Naive thymus-derived CD8-positive, alpha-beta T cell (primary cell): ENCODE data around the gene BRD7. TPM values are rescaled to one million over a fixed set of nuclear protein-coding genes. Genes with fewer than 3 reads are reported as not detected.

Experiments
- ATAC-seq, 2 donors: fragments of 150-1000 bp; cut with Tn5 transposase in 1 of 2; sonication (Bioruptor Pico), chemical (Tn5 transposase) in 1 of 2; 1 replicate in 1 of 2; 2 replicates in 1 of 2; pipeline ENCODE4 v1.10.0; 2021; ENCODE audit warnings: mild to moderate bottlenecking in 2 of 2, moderate library complexity in 2 of 2
- POLR2A ChIA-PET: fragments of 350-600 bp; sonication (Branson Sonifier 250); formaldehyde crosslinking; loops from one replicate; lab custom pipeline; 2021; ENCODE audit warnings: antibody characterized with exemption; lab: Charles Lee
- DNase-seq, 10 donors: peaks; one replicate each; pipeline versions ENCODE4 v3.0.0 to v3.0.0-alpha.2; 2020 to 2022
- H3K27ac Mint-ChIP-seq, 10 donors: one replicate each; pipeline ENCODE4 v1.8.0; 2020 to 2022; ENCODE audit warnings: mild to moderate bottlenecking in 10 of 10, mixed read lengths in 10 of 10, moderate library complexity in 4 of 10, inconsistent platforms in 1 of 10
- H3K27me3 Mint-ChIP-seq, 5 donors: one replicate each; pipeline ENCODE4 v1.8.0; 2021 to 2022; ENCODE audit warnings: mixed read lengths in 5 of 5
- H3K36me3 Mint-ChIP-seq, 3 donors: one replicate each; pipeline ENCODE4 v1.8.0; 2020 to 2022; ENCODE audit warnings: mixed read lengths in 3 of 3, mild to moderate bottlenecking in 2 of 3, inconsistent platforms in 1 of 3
- H3K4me1 Mint-ChIP-seq, 4 donors: one replicate each; pipeline ENCODE4 v1.8.0; 2021 to 2022; ENCODE audit warnings: mixed read lengths in 4 of 4
- H3K4me3 Mint-ChIP-seq, 10 donors: one replicate each; pipeline ENCODE4 v1.8.0; 2020 to 2022; ENCODE audit warnings: mild to moderate bottlenecking in 10 of 10, mixed read lengths in 10 of 10, moderate library complexity in 6 of 10, inconsistent platforms in 1 of 10
- H3K9me3 Mint-ChIP-seq, 9 donors: one replicate each; pipeline ENCODE4 v1.8.0; 2020 to 2022; ENCODE audit warnings: mixed read lengths in 9 of 9, mild to moderate bottlenecking in 3 of 9, inconsistent platforms in 1 of 9, moderate library complexity in 1 of 9
- polyA plus RNA-seq, 3 donors: library from polyadenylated mRNA; unstranded; fragments of 300-500 nt; fragmentation: Illumina TruSeq; gene quantifications; one replicate each; pipeline ENCODE4 v1.2.3, GENCODE V29; 2021
- total RNA-seq, 8 experiments: library from RNA in 2 of 8; stranded (reverse) in 2 of 8; gene quantifications; one replicate each; pipeline ENCODE4 v1.2.3 and lab custom pipeline; 2021 to 2026

The BRD7 gene
- total and polyA plus RNA-seq, 5 experiments from 2014 or later = 42.5 to 82.8 (median 62.6) TPM

GRCh38 chr16:50288026-50288425, 80.8 kb downstream of the BRD7 start:
- Mint-ChIP-seq H3K9me3 (no peaks in the 10 kb centered on the region), H3K36me3 (peaks cover 0 to 60% (median 15%) of the 10 kb centered on the region in 3 donors), H3K27me3 (no peaks in the 10 kb centered on the region), H3K4me3 (no peak overlapping the region), H3K27ac (peak overlapping the region in 3 of 10 donors; percentile 44 to 81 (median 73)), H3K4me1 (peaks cover 31 to 67% (median 52%) of the 10 kb centered on the region in 4 donors)
- POLR2A ChIA-PET = interaction anchor here (14.9 kb wide), 1 partner anchor 19 kb away, joined by 238 read pairs; the partner anchor contains the start of gene ADCY7
- DNase-seq (no peak), ATAC-seq (no peak)

DNA sequence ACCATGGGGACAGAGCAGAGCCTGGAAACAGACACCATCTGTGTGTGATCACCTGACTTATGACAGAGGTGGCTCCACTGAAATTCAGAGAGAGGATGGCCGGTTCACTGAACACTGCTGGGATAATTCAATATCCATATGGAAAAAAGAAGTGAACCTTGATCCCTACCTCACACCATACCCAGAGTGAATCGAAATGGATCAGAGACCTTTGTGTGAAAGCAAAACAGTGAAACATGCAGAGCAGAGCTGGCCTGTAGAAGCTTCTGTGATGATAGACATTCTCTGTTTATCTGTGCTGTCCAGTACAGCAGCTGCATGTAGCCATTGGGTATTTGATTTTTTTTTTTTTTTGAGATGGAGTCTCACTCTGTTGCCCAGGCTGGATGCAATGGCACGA, 82.1 kb downstream of the BRD7 start:
- Mint-ChIP-seq H3K36me3 (peaks cover 0 to 49% (median 15%) of the 10 kb centered on the region in 3 donors), H3K27me3 (no peaks in the 10 kb centered on the region), H3K4me3 (peak overlapping the region in 3 of 10 donors; percentile 9 to 61 (median 43)), H3K9me3 (no peaks in the 10 kb centered on the region), H3K4me1 (peaks cover 31 to 81% (median 65%) of the 10 kb centered on the region in 4 donors), H3K27ac (peak overlapping the region in 7 of 10 donors; percentile 18 to 83 (median 70))
- ATAC-seq (no peak), DNase-seq (no peak)
- POLR2A ChIA-PET = interaction anchor here (14.9 kb wide), 1 partner anchor 18 kb away, joined by 238 read pairs; the partner anchor contains the start of gene ADCY7

DNA sequence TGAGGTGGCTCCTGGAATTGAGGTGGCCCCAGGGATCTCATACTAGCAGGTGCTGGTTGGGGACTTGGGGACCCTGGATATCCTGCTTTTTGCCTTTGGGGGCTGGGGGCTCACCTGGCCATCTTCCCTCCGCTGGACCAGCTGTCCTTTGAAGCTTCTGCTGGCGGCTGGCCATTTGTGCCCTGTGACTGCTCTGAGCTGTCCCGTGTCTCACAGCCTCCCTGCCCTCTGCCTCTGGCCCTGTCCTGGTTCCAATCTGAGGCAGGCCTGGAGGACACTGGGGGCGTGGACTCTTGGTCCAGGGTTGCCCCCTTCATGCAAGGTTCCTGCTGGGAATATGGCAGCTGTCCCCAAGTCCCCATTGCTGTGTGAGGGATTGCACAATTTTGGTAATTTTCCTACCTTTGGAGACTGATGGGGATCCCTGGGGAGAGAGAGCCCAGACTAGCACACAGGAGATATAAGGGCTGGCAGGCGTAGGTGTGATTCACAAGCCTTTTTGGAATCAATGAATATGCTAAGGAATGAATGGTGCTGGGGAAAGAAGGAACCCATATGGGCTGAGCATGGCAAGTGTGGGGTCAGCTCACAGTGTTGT, 83.3 kb downstream of the BRD7 start:
- Mint-ChIP-seq H3K4me3 (peak overlapping the region in 8 of 10 donors; percentile 3 to 85 (median 62)), H3K27ac (peak overlapping the region; percentile 58 to 97 (median 86)), H3K36me3 (peaks cover 0 to 44% (median 15%) of the 10 kb centered on the region in 3 donors), H3K4me1 (peaks cover 36 to 85% (median 74%) of the 10 kb centered on the region in 4 donors), H3K27me3 (no peaks in the 10 kb centered on the region), H3K9me3 (no peaks in the 10 kb centered on the region)
- ATAC-seq (no peak), DNase-seq (no peak)
- POLR2A ChIA-PET = interaction anchor here (0.6 to 14.9 kb wide), 3 partner anchors 12 to 219 kb away, joined by 6 to 238 read pairs (median 10); partner anchors contain the start of gene ADCY7

DNA sequence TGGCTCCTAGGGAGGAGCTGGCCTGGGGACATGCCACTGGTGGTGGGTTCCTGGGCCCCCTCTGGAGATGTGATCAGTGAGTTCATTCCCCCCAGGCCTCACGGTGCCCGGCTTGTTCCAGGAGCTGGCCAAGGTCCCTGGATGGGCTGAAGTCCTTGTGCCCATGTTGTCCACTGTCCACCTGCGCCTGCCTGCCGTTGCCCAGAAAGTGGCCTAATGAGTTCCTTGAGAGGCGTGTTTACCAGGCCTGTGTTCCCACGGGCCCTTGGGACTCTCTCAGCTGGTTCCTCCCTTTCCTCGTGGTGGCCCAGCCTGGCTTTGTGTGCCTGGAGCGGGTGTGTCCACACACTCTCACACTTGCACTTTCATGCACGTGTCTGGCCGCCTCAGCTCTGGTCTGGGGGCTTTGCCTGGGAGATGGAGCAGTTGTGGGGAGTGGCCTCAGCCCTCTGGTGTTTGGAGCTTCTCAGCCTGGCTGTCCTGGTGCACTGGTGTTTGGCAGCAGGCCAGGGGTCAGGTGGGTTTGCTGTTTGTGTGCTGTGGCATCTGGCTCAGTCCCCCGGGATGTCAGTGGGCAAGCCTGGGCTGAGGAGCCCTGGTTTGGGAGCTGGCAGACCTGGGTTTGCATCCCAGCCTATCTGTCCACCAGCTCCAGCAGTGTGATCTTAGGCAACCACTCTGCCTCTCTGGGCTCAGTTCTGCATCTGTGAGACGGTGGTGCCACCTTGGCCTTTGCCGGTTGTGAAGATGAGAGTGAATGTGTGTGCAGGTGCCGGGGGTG, 84.5 kb downstream of the BRD7 start:
- Mint-ChIP-seq H3K36me3 (peaks cover 0 to 38% (median 15%) of the 10 kb centered on the region in 3 donors), H3K27me3 (no peaks in the 10 kb centered on the region), H3K9me3 (no peaks in the 10 kb centered on the region), H3K4me3 (peak overlapping the region; percentile 52 to 85 (median 72)), H3K27ac (peak overlapping the region; percentile 59 to 97 (median 90)), H3K4me1 (peaks cover 44 to 90% (median 86%) of the 10 kb centered on the region in 4 donors)
- ATAC-seq (peak; percentile 42 to 43), DNase-seq (peak in 3 of 10 donors; percentile 33 to 40 (median 38))
- POLR2A ChIA-PET = interaction anchor here (1.7 to 14.9 kb wide), 2 partner anchors 13 to 15 kb away, joined by 6 to 238 read pairs; partner anchors contain the start of gene ADCY7

- DNase-seq (no peak), ATAC-seq (no peak)
- Mint-ChIP-seq H3K36me3 (peaks cover 0 to 26% (median 15%) of the 10 kb centered on the region in 3 donors), H3K4me3 (peak overlapping the region; percentile 51 to 85 (median 76)), H3K9me3 (no peaks in the 10 kb centered on the region), H3K4me1 (peaks cover 49 to 94% (median 87%) of the 10 kb centered on the region in 4 donors), H3K27ac (peak overlapping the region; percentile 53 to 97 (median 90)), H3K27me3 (no peaks in the 10 kb centered on the region)
- POLR2A ChIA-PET = interaction anchor here (0.7 to 14.9 kb wide), 5 partner anchors 8 to 32 kb away, joined by 3 to 238 read pairs (median 4); partner anchors contain the start of gene ADCY7
Observed at GRCh38 chr16:50282955-50283631, 85.7 kb downstream of the BRD7 start.

DNA sequence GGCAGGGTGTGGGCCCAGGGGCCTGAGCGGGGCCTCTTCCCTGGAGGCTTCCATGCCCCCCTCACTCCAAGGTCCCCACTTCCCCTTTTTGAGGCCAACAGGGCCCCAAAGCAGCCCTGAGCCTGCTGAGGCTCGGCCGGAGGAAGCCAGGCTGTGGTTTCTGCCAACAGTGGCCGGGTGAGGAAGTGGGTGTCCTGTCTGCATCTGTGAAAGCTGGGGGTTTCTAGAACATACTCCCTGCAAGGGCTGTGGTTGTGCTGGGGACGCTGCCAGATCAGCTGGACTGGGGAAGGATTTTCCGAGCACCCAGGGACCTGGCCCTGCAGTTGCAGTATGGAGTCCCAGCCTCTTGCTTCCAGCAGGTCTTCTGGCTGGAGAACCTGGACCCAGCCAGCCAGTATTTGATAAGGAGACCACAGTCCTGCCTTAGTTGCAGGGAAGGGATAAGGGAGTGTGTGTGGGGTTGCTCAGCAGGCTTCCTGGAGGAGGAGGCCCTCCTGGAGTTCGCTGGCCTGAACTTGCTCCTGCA, 86.7 kb downstream of the BRD7 start:
- H3K36me3 Mint-ChIP-seq = peaks cover 0 to 19% (median 11%) of the 10 kb centered on the region in 3 donors
- POLR2A ChIA-PET = interaction anchor here (0.7 to 14.9 kb wide), 5 partner anchors 9 to 130 kb away, joined by 3 to 238 read pairs (median 4); partner anchors contain the start of gene ADCY7

DNA sequence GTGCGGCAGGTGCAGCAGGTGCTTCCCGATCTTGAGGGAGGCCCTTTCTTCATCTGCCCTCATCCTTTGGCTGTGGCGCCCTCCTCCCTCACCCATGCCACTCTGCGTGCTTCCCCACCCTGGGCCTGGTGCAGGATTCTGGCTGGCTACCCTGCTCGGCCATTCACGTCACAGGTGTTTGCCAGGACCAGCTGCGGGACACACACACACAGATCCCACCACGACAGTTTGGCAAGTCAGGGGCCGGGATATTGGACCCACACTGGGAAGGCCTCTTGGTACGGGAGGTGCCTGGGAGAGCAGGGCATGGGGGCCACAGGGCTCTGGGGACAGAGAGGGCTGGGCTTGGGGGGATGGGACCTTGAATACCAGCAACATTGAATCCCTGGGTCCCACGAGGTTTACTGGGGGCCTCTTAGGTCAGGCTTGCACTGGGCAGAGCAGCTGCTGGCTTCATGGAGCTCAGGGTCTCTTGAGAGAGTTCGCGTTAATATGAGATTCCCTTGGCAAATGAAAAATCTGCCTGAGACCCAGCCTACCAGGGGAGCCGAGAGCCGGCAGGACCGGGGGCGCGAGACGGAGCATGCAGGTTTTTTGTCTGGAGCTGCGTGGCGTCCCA, 87.3 kb downstream of the BRD7 start:
- POLR2A ChIA-PET = interaction anchor here (0.8 to 14.9 kb wide), 4 partner anchors 11 to 33 kb away, joined by 3 to 238 read pairs (median 6); partner anchors contain the start of gene ADCY7
- ATAC-seq (no peak), DNase-seq (no peak)
- no peaks in the 10 kb centered on the region for H3K27me3 Mint-ChIP-seq
- H3K4me3 Mint-ChIP-seq = peak overlapping the region; percentile 62 to 88 (median 78)
- peak overlapping the region; percentile 57 to 97 (median 88) for H3K27ac Mint-ChIP-seq
- H3K9me3 Mint-ChIP-seq = no peaks in the 10 kb centered on the region
- peaks cover 0 to 13% (median 7%) of the 10 kb centered on the region in 3 donors for H3K36me3 Mint-ChIP-seq
- peaks cover 54 to 99% (median 95%) of the 10 kb centered on the region in 4 donors for H3K4me1 Mint-ChIP-seq

More for the DNA sequence above, 86.7 kb downstream of the BRD7 start:
- H3K9me3 Mint-ChIP-seq = no peaks in the 10 kb centered on the region
- H3K27me3 Mint-ChIP-seq = no peaks in the 10 kb centered on the region
- H3K27ac Mint-ChIP-seq = peak overlapping the region; percentile 66 to 97 (median 90)
- peaks cover 55 to 99% (median 94%) of the 10 kb centered on the region in 4 donors for H3K4me1 Mint-ChIP-seq
- peak; percentile 58 to 76 for ATAC-seq
- peak overlapping the region; percentile 62 to 88 (median 78) for H3K4me3 Mint-ChIP-seq
- DNase-seq = peak in 9 of 10 donors; percentile 33 to 73 (median 52)

DNA sequence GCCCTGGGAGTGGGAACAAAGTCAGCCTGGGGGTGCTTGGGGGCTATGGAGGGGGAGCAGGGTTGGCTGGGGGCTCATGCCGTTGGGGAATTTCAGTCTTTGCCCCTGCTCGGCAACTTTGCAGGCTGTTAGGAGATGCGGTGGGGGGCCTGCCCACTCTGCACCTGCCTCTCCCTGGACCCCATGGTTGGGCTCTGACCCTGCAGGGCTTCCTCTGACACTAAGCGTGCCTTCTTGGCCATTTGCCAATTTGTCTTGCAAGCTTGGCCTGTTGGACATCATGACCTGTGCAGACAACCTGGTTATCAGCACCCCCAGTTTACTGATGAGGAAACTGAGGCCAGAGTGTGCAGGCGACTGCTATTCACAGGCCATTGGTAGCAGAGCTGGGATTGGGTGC, 87.9 kb downstream of the BRD7 start:
- peak overlapping the region in 9 of 10 donors; percentile 30 to 86 (median 78) for H3K4me3 Mint-ChIP-seq

GRCh38 chr16:50279504-50279865, 89.3 kb downstream of the BRD7 start:
- H3K9me3 Mint-ChIP-seq = no peaks in the 10 kb centered on the region
- peaks cover 48 to 100% (median 94%) of the 10 kb centered on the region in 4 donors for H3K4me1 Mint-ChIP-seq
- ATAC-seq (no peak), DNase-seq (no peak)
- POLR2A ChIA-PET = interaction anchor here (1.2 to 14.9 kb wide), 3 partner anchors 11 to 20 kb away, joined by 3 to 238 read pairs (median 3); partner anchors contain the start of gene ADCY7
- H3K36me3 Mint-ChIP-seq = peaks cover 0 to 6% (median 0%) of the 10 kb centered on the region in 3 donors
- no peaks in the 10 kb centered on the region for H3K27me3 Mint-ChIP-seq
- H3K27ac Mint-ChIP-seq = peak overlapping the region in 9 of 10 donors; percentile 35 to 99 (median 87)
- peak overlapping the region; percentile 15 to 86 (median 60) for H3K4me3 Mint-ChIP-seq

More for the DNA sequence above, 87.9 kb downstream of the BRD7 start:
- peaks cover 0 to 9% (median 3%) of the 10 kb centered on the region in 3 donors for H3K36me3 Mint-ChIP-seq
- H3K27ac Mint-ChIP-seq = peak overlapping the region in 7 of 10 donors; percentile 11 to 99 (median 90)
- POLR2A ChIA-PET = interaction anchor here (0.8 to 14.9 kb wide), 2 partner anchors 12 kb away, joined by 3 to 238 read pairs; partner anchors contain the start of gene ADCY7
- no peaks in the 10 kb centered on the region for H3K27me3 Mint-ChIP-seq
- ATAC-seq (no peak), DNase-seq (no peak)
- no peaks in the 10 kb centered on the region for H3K9me3 Mint-ChIP-seq
- peaks cover 52 to 100% (median 95%) of the 10 kb centered on the region in 4 donors for H3K4me1 Mint-ChIP-seq

GRCh38 chr16:50278251-50278650, 90.5 kb downstream of the BRD7 start:
- Mint-ChIP-seq H3K9me3 (no peaks in the 10 kb centered on the region), H3K4me3 (peak overlapping the region; percentile 56 to 86 (median 78)), H3K27me3 (no peaks in the 10 kb centered on the region), H3K4me1 (peaks cover 49 to 100% (median 94%) of the 10 kb centered on the region in 4 donors), H3K36me3 (peaks cover 0 to 6% (median 0%) of the 10 kb centered on the region in 3 donors), H3K27ac (peak overlapping the region; percentile 86 to 99 (median 92))
- POLR2A ChIA-PET = interaction anchor here (1.1 to 14.9 kb wide), 4 partner anchors 9 to 37 kb away, joined by 3 to 238 read pairs (median 6); partner anchors contain the start of gene ADCY7
- ATAC-seq (no peak), DNase-seq (no peak)
